GM21576 (cell line): Measurements from ENCODE around the gene RIN3.
"Not testable (repeated sequence)": the region's sequence is repeated elsewhere in the genome, so short reads cannot be mapped to it uniquely, and the experiment has no call there.

Source experiments
- ATAC-seq: cut with Tn5 transposase; IDR thresholded peaks from one replicate; pipeline ENCODE4 v1.9.1; 2021; ENCODE audit warnings: mild to moderate bottlenecking, moderate library complexity; ENCODE audit not compliant: unreplicated experiment

The RIN3 gene

DNA sequence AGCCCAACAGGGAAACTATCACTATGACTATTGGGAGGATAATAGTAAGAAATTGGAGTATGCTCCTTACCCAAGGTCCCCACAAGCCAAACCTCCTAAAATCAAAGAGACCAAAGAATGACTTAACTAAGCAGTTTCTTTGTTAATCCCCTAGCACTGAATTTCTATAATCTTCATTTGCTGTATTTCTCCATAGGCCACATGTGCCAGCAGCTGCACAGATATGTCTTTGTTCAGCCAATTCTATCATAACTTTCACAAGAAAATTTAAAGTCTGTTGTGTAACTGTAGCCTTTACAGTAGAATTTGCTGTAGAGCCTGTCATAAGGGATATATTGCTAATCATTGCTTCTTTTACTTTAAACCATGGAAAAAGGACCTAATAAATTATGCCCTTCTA is 104.0 kb downstream of the RIN3 start:
- no peak for ATAC-seq

DNA sequence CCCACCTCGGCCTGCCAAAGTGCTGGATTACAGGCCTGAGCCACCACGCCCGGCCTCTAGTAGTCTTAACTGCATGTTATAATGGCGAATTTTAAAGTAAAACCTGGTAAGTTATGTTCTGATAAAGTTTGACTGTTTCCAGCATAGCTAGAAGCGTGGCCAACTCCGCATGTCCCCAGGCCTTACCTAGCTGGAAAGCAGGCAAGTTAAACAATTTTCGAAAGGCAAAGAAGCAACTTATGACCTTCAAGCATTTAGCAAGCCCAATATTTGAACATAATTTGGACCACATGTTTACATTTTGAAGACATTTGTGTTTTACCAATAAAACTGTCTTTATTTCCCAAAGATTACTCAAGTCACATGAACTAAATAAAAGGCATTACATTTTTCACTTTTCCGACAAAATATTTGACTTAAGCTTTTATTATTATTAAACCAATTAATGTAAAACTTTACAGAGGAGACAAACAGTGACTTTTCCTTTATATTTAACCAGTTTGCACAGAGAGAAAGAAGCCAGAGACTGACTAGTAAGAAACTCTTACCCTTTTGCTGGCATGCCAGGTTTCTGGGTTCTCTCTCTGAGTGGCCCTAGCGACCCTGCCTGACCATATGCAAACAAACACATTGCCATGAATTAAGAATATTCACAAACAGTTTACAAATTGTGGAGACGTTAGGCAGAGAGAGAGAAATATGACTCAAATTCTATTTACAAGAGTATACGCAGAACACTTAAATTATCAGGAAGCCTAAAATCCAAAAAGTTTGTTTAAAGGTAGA is 106.3 kb downstream of the RIN3 start:
- no peak for ATAC-seq

DNA sequence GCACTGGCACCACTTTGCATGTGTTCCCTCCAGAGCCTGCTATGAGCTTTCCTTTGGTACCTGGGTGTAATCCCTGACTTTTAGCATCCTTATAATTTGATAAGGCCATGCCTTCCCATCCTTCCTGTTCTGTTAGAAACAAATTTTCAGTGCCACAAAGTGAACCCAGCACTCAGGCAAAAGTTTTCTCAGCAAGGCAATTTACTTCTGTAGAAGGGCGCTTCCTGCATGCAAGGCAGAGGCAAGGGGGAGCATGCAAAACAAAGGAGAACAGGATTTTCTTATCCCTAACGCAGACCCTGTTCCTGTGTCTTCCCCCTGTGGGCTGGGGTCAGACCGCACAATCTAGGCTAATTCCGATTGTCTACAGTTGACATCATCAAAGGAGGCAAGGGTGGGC is 108.7 kb downstream of the RIN3 start:
- no peak for ATAC-seq

DNA sequence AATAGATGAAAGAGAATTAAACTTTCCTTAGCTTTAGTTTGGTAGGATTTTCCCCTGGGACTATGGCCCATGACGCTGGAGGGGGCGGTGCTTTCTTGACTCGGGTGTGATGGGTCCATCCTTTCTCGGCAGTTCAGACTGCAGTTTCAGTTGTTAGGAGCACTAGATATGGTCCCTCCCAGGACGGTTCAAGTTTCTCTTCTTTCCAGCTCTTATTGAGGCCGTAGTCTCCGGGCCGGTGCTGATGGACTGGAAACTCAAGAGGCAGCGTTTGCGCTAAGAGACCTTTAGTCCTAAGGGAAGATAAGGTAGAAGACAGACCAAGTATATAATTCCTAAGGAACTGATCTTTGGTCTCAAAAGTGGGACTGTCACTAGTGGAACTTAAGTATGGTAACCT is 111.2 kb downstream of the RIN3 start:
- no peak for ATAC-seq

DNA sequence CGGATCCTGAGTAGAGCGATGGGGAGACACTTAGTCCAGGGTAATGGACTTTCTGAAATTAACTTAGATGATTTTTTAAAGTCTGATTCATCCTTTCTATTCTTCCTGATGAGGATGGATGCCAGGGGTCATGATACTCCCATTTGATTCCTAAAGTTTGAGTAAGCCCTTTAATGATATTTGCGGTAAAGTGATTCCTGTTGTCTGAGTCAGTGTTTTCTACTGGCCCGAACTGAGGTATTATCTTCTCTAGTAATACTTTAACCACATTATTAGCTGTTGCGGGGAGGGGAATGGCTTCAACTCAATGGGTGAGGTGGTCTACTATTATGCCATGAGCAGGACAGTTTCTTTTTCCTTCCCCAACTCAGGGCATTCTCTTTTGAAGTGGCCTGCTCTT is 111.6 kb downstream of the RIN3 start:
- ATAC-seq = no peak

DNA sequence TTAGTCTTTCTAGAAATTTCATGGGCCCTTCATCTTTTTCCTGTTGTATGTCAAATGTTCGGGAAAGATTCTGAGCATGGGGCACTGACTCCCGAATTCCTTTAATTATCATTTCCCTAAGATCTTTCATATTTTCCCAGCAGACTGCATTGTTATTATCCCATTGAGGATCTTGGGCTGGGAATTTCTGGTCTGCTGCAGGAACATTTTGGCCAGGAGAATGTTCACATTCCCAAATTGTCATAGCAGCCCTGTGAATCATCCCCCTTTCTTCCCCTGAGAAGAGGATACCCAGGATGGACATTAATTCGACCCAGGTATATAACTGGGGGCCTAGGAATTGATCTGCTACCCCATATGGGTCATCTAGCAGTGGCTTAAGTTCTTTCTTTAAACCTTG is 112.5 kb downstream of the RIN3 start:
- ATAC-seq = no peak

DNA sequence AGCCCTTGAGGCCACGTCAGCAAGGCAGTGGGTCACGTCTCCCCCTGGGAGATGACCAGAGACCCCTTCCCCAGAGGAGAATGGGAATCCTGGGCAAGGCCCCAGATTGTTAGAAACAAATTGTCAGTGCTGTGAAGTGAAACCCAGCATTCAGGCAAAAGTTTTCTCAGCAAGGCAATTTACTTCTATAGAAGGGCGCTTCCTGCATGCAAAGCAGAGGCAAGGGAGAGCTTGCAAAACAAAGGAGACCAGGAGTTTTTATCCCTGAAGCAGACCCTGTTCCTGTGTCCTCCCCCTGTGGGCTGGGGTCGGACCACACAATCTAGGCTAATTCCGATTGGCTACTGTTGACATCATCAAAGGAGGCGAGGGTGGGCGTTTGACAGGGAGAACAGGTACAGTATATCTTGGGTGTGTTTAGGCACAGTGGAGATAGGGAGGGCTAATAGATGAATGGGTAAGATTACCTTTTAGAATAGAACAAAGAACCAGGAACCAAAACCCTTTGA is 114.2 kb downstream of the RIN3 start:
- no peak for ATAC-seq

DNA sequence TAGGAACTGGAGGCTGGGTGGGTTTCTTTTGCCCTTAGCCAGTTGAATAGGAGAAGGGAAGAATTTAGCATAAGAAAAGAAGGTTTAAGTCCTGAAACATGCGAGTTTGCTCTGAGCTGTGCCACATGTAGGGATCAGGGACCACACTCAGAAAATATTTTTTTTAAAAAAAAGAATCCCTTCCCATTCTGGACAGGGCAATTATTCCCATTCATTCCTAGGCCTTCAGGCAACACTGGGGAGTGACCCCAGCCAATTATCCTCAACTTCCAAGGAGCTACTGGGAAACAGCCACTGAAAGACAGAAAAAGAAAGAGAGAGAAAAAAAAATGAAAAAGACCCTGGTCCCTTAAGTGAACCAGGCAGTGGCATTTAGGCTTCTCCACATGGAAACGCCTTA is 115.1 kb downstream of the RIN3 start:
- ATAC-seq = no peak

DNA sequence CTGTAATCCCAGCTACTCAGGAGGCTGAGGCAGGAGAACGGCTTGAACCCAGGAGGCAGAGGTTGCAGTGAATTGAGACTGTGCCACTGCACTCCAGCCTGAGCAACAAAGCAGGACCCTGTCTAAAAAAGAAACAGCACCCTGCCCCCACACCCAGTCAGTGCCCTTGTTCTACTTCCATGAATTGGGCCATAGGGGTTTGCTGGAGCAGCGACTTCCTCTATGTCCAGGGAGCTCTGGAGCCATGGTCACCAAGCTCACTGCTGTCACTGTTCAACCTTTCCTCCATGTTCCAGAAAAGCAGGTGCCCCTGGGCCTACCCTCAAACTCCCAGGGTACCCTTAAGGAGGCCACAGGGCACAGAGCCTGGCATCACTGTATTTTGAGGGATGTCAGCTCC is 116.8 kb downstream of the RIN3 start:
- no peak for ATAC-seq

DNA sequence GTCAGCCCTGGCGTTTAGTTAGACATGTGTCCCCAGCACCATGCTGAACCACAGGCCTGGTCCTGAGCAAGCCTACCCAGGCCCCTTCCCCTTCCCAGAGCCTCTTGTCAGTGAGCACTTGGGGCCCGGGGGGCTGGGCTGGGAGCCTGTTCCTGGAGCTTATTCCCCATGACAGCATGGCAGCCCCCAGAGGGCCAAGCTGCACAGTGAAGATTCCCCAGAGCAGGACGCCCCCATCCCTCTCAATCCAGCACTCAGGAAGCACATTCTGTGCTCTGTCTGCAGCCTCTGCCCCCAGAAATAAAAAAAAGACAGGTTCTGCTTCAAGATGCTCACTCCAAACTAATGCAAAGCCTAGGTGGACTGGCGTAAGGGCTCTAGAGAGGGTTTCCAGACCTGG is 117.5 kb downstream of the RIN3 start:
- no peak for ATAC-seq

DNA sequence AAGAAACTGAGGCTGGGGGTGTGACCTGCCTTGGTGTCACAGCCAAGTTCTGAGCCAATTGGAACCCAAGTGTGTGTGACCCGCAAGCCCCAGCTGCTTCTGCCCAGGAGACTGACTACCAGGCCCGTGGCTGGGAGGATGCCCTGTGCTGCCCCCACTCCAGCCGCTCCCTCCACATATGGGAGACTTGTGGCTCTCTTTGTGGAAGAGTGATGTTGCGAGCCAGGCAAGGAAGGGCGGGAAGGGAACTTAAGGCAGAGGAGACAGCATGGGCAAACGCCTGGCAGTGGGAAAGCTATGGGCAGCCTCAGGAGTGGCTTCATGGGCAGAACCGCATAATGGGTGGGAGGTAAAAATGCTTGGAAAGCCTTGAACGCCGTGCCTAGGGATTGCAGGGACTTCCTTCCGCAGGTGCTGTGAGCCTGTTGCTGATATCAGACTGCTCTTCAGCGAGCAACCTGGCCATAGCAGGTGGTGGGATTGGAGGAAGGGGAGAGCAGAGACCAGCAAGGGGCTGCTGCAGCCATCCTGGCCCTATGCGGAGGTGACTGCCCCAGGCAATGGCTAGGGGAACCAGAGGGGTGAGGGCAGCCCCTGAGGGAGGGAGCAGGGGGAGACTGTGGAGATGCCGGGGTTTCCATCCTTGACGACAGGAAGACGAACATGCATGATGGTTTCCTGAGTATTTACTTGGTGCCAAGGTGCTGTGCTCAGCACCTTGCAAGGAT is 119.1 kb downstream of the RIN3 start:
- no peak for ATAC-seq

DNA sequence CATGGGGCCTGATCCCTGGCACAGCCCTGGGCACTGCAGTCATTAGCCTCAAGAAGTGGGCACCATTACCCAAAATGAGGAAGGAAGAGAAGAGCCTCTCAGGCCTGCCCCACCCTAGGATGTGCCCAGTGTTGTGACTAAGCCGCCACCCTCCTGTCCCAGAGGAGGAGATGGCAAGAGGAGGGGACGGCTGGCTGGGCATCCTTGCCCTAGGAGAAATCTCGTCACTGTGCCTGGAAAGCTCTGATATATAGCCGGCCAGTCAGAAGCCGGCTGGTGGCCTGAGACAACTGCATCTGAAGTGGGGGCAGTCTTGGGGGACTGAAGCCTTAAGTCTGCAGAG is 119.7 kb downstream of the RIN3 start:
- no peak for ATAC-seq

DNA sequence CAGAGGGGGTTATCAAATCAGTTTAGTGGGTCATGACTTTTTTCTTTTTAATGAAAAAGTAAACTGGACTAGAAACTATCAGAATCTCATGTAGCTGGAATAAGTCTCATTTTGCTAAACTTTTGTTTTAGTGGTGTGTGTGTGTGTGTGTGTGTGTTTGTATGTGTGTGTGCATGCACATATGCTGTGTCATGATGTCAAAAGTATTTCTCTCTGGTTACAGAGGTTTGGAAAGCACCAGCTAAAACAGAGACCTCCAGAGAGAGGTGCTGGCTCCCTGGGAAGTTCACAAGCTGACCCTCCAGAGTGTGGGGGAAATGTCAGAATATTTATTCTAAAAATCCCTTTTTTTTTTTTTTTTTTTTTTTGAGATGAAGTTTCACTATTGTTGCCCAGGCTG is 120.1 kb downstream of the RIN3 start:
- no peak for ATAC-seq

DNA sequence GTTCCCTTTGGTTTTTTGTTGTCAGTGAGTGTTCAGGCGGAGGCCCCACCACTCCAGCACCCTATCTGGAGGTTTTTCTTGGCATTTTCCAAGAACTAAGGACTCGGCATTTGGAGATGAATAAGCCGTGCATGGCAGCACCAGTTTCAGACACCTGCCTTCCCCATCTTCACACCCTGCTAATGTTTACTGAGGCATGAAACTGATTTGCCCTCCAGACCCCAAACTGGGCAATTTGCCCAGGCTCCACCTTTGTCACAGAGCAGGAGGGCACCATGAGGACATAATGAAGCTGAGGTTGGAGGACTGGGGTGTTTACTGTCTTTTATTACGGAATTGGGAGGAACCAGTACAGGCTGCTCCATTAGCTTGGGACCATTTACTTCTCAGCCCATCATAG is 121.5 kb downstream of the RIN3 start:
- ATAC-seq = no peak

DNA sequence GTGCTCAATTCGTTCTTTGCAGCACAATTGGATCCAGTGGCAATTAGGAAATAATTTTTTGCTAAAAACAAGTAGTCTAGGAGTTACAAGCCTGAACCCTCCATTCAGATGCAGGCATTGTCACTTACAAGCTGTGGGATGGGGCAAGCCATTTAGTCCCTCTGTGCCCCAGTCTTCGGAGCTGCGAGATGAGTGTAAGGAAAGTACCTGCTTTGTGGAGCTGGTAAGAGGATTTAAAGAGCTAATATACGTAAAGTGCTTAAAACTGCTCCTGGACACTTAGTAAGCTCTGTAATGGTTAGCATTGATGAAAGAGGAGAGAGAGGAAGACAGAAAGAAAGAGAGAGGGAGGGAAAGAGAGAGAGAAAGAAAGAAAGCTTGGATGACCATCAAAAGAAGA is 122.3 kb downstream of the RIN3 start:
- no peak for ATAC-seq

DNA sequence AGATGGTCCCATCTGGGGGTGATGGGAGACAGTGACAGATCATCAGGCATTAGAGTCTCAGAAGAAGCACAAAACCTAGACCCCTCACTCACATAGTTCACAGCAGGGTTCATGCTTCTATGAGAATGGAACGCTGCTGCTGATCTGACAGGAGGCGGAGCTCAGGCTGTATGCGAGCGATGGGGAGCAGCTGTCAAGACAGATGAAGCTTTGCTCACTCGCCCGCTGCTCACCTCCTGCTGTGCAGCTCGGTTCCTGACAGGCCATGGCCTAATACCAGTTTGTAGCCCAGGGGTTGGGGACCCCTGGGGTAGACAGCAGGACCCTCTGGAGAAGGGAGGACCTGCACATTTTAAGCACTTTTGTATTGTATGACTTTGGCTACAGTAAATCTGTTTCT is 123.6 kb downstream of the RIN3 start:
- ATAC-seq = no peak

DNA sequence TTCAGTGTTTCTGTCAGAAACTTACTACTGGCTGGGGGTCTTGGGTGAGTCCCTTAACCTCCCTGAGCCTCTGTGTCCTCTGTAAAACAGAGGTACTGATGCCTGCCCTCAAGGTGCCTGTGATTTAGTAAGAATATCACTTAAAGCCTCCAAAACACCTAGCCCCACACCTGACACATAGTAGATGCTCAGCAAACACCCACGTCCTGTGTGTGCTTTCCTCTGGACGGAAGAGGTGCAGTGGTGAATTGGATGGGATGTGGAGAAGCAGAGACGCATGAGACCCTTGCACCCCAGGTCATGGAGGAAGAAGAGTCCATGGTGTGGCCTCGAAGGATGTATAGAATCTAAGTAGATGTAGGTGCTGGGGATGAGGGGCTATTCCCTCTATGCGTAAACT is 124.3 kb downstream of the RIN3 start:
- ATAC-seq = no peak

DNA sequence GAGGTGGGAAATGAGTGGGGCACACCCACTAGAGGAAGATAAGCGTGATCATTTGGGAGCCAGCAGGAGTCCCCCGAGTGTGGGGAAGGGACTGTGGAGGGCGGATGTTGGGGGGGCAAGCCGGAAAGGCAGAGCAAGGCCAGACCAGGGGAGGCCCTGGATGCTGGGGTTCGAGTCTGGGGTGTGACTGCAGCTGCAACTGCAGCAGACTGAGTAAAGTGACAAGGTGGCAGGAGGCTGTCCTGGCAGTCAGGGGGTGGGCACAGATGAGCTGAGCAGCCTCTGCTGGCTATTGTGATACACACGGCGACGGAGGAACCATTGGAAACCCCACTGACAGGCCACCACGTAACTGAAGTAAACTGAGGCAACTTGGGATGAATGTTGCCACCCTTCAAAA is 124.7 kb downstream of the RIN3 start:
- ATAC-seq = no peak

DNA sequence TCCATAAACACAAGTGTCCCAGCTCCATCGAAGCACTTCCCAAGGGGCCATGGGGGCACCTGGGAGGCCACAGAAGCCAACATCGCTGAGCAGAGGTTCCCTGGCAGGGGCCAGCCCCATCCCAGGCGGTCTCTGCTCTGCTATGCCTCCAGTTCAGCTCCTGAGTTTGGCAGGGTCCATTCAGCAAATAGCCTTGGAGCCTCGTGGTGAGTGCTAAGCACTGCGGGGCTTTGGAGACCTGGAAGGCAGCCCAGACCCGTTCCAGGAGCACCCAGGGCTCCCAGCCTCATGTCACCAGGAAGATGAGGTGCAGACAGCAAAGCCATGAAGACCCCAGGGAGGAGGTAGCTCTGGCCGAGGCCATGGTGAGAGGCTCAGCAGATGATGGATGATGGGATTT is 125.3 kb downstream of the RIN3 start:
- no peak for ATAC-seq

DNA sequence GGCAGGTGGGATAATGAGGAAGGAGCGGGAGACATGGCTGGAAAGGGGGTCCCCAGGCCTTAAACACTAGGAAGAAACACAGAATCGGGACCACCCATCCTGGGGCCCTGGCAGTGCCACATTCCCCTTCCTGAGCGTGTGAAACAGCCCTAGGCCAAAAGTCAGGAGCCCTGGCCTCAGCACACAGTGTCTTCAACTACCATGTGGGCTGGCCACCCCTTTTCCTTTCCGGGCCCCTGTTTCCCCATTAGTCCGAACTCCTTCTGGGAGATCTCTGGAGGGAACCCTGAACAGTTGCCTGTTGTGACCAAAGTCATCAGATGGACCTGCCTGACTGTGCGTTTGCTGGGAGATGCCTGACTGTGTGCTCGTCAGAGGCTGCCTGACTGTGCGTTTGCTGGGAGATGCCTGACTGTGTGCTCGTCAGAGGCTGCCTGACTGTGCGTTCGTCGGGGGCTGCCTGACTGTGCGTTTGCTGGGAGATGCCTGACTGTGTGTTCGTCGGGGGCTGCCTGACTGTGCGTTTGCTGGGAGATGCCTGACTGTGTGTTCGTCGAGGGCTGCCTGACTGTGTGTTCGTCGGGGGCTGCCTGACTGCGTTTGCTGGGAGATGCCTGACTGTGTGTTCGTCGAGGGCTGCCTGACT is 126.0 kb downstream of the RIN3 start:
- ATAC-seq = not testable (repeated sequence)

DNA sequence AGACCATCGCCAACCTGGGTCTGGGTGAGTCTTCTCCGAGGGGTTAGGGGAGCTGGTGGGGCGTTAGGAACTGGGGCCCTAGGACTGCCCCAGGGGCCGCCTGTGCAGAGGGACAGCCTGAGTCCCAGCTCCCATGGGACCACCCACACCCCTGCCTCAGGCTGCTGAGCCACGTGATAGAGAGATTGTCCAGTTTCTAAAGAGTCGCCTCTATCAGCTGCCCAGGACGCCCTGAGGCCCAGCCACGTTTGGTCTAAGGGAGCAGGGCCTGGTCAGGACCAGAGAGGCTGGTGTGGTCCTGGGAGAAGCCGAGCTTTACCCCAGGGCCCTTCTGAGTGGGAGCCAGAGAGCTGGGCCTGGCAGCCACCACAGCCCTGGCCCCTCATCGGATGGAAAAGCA is 127.7 kb downstream of the RIN3 start:
- no peak for ATAC-seq
